Measurements from ENCODE around the gene OR4N5.

Gene OR4N5

DNA sequence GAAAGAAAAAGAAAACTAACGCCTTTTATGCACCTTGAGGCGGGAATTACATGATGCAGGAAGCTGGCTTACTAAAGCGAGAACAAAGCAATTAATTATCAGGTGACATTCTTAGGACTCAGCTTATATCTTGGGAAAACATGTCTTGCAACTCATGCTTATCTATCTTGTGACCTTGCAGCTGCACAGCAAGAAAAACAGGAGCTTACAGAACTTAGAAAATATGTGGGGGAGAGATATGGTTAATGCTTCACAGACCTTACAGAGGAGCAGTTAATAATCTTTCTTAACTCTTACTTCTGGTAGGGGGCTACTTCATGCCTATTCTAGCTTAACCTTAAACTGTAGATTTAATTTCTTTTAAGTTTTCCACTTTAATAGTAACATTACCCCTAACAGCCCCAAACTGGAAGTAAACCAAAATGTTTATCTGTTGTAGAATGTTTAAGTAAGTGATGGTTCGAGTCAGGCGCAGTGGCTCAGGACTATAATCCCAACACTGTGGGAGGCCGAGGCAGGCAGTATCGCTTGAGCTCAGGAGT, 38.9 kb downstream of the OR4N5 start:
- DNase-seq (ENCODE audit: low read depth, low spot score): no peak
- TF ChIP-seq YY1 (IDR thresholded peaks at IDR 0.05; ENCODE audit: insufficient read depth, insufficient read length) (no peak), SUZ12 (IDR thresholded peaks at IDR 0.05; ENCODE audit: extremely low read depth, insufficient read depth, insufficient read length) (no peak), ZNF274 (IDR thresholded peaks at IDR 0.05; ENCODE audit: low read depth, low read length) (no peak)
- Histone ChIP-seq H3K36me3 (ENCODE audit: insufficient read depth, insufficient read length, low read length) (no peaks in the 10 kb centered on the region), H3K27me3 (ENCODE audit: insufficient read depth, insufficient read length) (no peaks in the 10 kb centered on the region), H3K9me3 (ENCODE audit: insufficient read depth, low read length) (no peaks in the 10 kb centered on the region), H3K4me1 (ENCODE audit: insufficient read depth, insufficient read length) (no peaks in the 10 kb centered on the region), H3K9ac (ENCODE audit: insufficient read length, low read depth) (no peak overlapping the region), H3K4me3 (ENCODE audit: insufficient read length, low read depth) (no peak overlapping the region)

- Histone ChIP-seq H3K4me3 (ENCODE audit: insufficient read length, low read depth) (no peak overlapping the region), H3K9me3 (ENCODE audit: insufficient read depth, low read length) (no peaks in the 10 kb centered on the region)
Observed at GRCh38 chr14:20179218-20179617, 40.6 kb downstream of the OR4N5 start.

GRCh38 chr14:20179880-20180279, 41.3 kb downstream of the OR4N5 start:
- H3K9ac ChIP-seq (ENCODE audit: insufficient read length, low read depth): no peak overlapping the region
- no peaks in the 10 kb centered on the region for H3K4me1 ChIP-seq (ENCODE audit: insufficient read depth, insufficient read length)
- no peak for TF ChIP-seq YY1 (IDR thresholded peaks at IDR 0.05; ENCODE audit: insufficient read depth, insufficient read length)
- H3K27me3 ChIP-seq (ENCODE audit: insufficient read depth, insufficient read length): no peaks in the 10 kb centered on the region
- H3K9me3 ChIP-seq (ENCODE audit: insufficient read depth, low read length): no peaks in the 10 kb centered on the region
- H3K4me3 ChIP-seq (ENCODE audit: insufficient read length, low read depth): no peak overlapping the region
- DNase-seq (ENCODE audit: low read depth, low spot score): no peak
- no peaks in the 10 kb centered on the region for H3K36me3 ChIP-seq (ENCODE audit: insufficient read depth, insufficient read length, low read length)

More at GRCh38 chr14:20179218-20179617, 40.6 kb downstream of the OR4N5 start:
- no peak overlapping the region for H3K9ac ChIP-seq (ENCODE audit: insufficient read length, low read depth)
- no peaks in the 10 kb centered on the region for H3K27me3 ChIP-seq (ENCODE audit: insufficient read depth, insufficient read length)
- DNase-seq (ENCODE audit: low read depth, low spot score): no peak
- H3K4me1 ChIP-seq (ENCODE audit: insufficient read depth, insufficient read length): no peaks in the 10 kb centered on the region
- no peak for TF ChIP-seq SUZ12 (IDR thresholded peaks at IDR 0.05; ENCODE audit: extremely low read depth, insufficient read depth, insufficient read length)
- no peak for TF ChIP-seq YY1 (IDR thresholded peaks at IDR 0.05; ENCODE audit: insufficient read depth, insufficient read length)
- TF ChIP-seq ZNF274 (IDR thresholded peaks at IDR 0.05; ENCODE audit: low read depth, low read length): no peak
- H3K36me3 ChIP-seq (ENCODE audit: insufficient read depth, insufficient read length, low read length): no peaks in the 10 kb centered on the region

GRCh38 chr14:20180486-20180885, 41.9 kb downstream of the OR4N5 start:
- no peak overlapping the region for H3K4me3 ChIP-seq (ENCODE audit: insufficient read length, low read depth)
- no peaks in the 10 kb centered on the region for H3K36me3 ChIP-seq (ENCODE audit: insufficient read depth, insufficient read length, low read length)
- no peak for TF ChIP-seq YY1 (IDR thresholded peaks at IDR 0.05; ENCODE audit: insufficient read depth, insufficient read length)
- TF ChIP-seq SUZ12 (IDR thresholded peaks at IDR 0.05; ENCODE audit: extremely low read depth, insufficient read depth, insufficient read length): no peak
- no peak for TF ChIP-seq ZNF274 (IDR thresholded peaks at IDR 0.05; ENCODE audit: low read depth, low read length)
- H3K9me3 ChIP-seq (ENCODE audit: insufficient read depth, low read length): no peaks in the 10 kb centered on the region
- no peaks in the 10 kb centered on the region for H3K4me1 ChIP-seq (ENCODE audit: insufficient read depth, insufficient read length)
- H3K27me3 ChIP-seq (ENCODE audit: insufficient read depth, insufficient read length): no peaks in the 10 kb centered on the region
- no peak for DNase-seq (ENCODE audit: low read depth, low spot score)
- H3K9ac ChIP-seq (ENCODE audit: insufficient read length, low read depth): no peak overlapping the region

GRCh38 chr14:20184181-20184580, 45.6 kb downstream of the OR4N5 start:
- Histone ChIP-seq H3K27me3 (ENCODE audit: insufficient read depth, insufficient read length) (no peaks in the 10 kb centered on the region), H3K4me3 (ENCODE audit: insufficient read length, low read depth) (no peak overlapping the region), H3K36me3 (ENCODE audit: insufficient read depth, insufficient read length, low read length) (no peaks in the 10 kb centered on the region), H3K4me1 (ENCODE audit: insufficient read depth, insufficient read length) (no peaks in the 10 kb centered on the region), H3K9ac (ENCODE audit: insufficient read length, low read depth) (no peak overlapping the region), H3K9me3 (ENCODE audit: insufficient read depth, low read length) (no peaks in the 10 kb centered on the region)
- DNase-seq (ENCODE audit: low read depth, low spot score): no peak
- TF ChIP-seq YY1 (IDR thresholded peaks at IDR 0.05; ENCODE audit: insufficient read depth, insufficient read length) (no peak), ZNF274 (IDR thresholded peaks at IDR 0.05; ENCODE audit: low read depth, low read length) (no peak), SUZ12 (IDR thresholded peaks at IDR 0.05; ENCODE audit: extremely low read depth, insufficient read depth, insufficient read length) (no peak)

GRCh38 chr14:20190596-20190995, 52.0 kb downstream of the OR4N5 start, which contains the start of gene OR11G2:
Gene OR11G2, plus strand, starts transcription at chr14:20190896. Its CDS starts 6,542 bp downstream, at chr14:20197438.
- no peak for TF ChIP-seq SUZ12 (IDR thresholded peaks at IDR 0.05; ENCODE audit: extremely low read depth, insufficient read depth, insufficient read length)
- Histone ChIP-seq H3K4me3 (ENCODE audit: insufficient read length, low read depth) (no peak within 1 kb of the TSS), H3K27me3 (ENCODE audit: insufficient read depth, insufficient read length) (no peaks in the 10 kb centered on the region), H3K4me1 (ENCODE audit: insufficient read depth, insufficient read length) (no peaks in the 10 kb centered on the region), H3K36me3 (ENCODE audit: insufficient read depth, insufficient read length, low read length) (no peaks in the 10 kb centered on the region), H3K9ac (ENCODE audit: insufficient read length, low read depth) (no peak within 1 kb of the TSS), H3K9me3 (ENCODE audit: insufficient read depth, low read length) (no peaks in the 10 kb centered on the region)
- DNase-seq (ENCODE audit: low read depth, low spot score): no peak

DNA sequence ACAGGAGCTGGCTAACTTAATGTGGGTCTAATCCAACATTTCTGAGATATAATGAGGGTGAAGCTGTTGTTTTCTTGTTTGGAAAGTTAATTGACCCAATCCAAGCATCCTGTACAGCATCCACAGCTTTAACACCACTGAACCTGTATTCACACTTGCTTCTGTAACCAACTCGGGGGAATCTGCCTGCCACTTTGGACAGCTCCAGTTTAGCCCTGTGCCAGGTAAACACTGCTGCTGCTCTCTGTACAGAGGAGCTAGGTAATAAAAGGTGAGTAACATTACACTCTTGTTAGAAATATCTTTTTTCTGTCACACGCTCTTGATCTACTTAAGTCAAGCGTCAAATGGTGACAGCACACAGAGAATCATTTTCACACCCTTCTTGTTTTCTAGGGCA, 52.8 kb downstream of the OR4N5 start:
- H3K27me3 ChIP-seq (ENCODE audit: insufficient read depth, insufficient read length): no peaks in the 10 kb centered on the region
- no peak for DNase-seq (ENCODE audit: low read depth, low spot score)
- no peak for TF ChIP-seq YY1 (IDR thresholded peaks at IDR 0.05; ENCODE audit: insufficient read depth, insufficient read length)
- TF ChIP-seq SUZ12 (IDR thresholded peaks at IDR 0.05; ENCODE audit: extremely low read depth, insufficient read depth, insufficient read length): no peak
- TF ChIP-seq ZNF274 (IDR thresholded peaks at IDR 0.05; ENCODE audit: low read depth, low read length): no peak
- H3K9me3 ChIP-seq (ENCODE audit: insufficient read depth, low read length): no peaks in the 10 kb centered on the region
- no peak overlapping the region for H3K4me3 ChIP-seq (ENCODE audit: insufficient read length, low read depth)
- H3K9ac ChIP-seq (ENCODE audit: insufficient read length, low read depth): no peak overlapping the region
- no peaks in the 10 kb centered on the region for H3K36me3 ChIP-seq (ENCODE audit: insufficient read depth, insufficient read length, low read length)
- no peaks in the 10 kb centered on the region for H3K4me1 ChIP-seq (ENCODE audit: insufficient read depth, insufficient read length)

DNA sequence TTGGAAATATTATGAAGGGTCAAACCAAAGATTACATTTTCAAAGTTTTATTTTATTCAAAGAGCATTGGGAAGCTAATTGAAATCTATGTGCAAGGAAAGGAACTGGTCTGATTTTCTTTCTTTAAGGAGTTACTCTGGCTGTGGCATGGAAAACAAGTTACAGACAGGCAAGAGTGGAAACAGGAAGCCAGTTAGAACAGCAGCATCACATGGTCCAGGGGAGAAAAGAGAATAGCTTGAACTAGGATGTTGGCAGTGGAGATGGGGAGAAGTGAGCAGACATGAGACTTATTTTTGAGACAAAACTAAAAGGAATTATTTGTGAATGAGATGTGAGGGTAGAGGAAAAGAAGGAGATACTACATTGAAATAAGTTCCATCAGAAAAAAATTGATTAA, 55.5 kb downstream of the OR4N5 start:
- TF ChIP-seq ZNF274 (IDR thresholded peaks at IDR 0.05; ENCODE audit: low read depth, low read length): no peak
- no peak for TF ChIP-seq YY1 (IDR thresholded peaks at IDR 0.05; ENCODE audit: insufficient read depth, insufficient read length)
- no peak for TF ChIP-seq SUZ12 (IDR thresholded peaks at IDR 0.05; ENCODE audit: extremely low read depth, insufficient read depth, insufficient read length)
- H3K4me1 ChIP-seq (ENCODE audit: insufficient read depth, insufficient read length): no peaks in the 10 kb centered on the region
- no peaks in the 10 kb centered on the region for H3K9me3 ChIP-seq (ENCODE audit: insufficient read depth, low read length)
- H3K36me3 ChIP-seq (ENCODE audit: insufficient read depth, insufficient read length, low read length): no peaks in the 10 kb centered on the region
- H3K27me3 ChIP-seq (ENCODE audit: insufficient read depth, insufficient read length): no peaks in the 10 kb centered on the region
- H3K4me3 ChIP-seq (ENCODE audit: insufficient read length, low read depth): no peak overlapping the region
- no peak overlapping the region for H3K9ac ChIP-seq (ENCODE audit: insufficient read length, low read depth)
- no peak for DNase-seq (ENCODE audit: low read depth, low spot score)

All from NT2/D1 (cell line).